IMR-90 (cell line): ENCODE measurements around the gene ANKRD11. TPM values are rescaled to one million over a fixed set of nuclear protein-coding genes. Genes with fewer than 3 reads are reported as not detected.

Source experiments
- ATAC-seq: fragments of 200-7000 bp; cut with Tn5 transposase; 2 replicates; pipeline ENCODE4 v1.9.1; 2020; ENCODE audit warnings: low read depth, mild to moderate bottlenecking, moderate library complexity
- BruUV-seq: library from RNA; stranded (reverse); fragments of 400-500 nt; replicated peaks from 2 replicates; lab custom pipeline; 2021; lab: Mats Ljungman, UMichigan
- CTCF ChIA-PET: fragments of 300-600 bp; formaldehyde crosslinking; extraction: SDS; loops from one replicate; lab custom pipeline; 2021; ENCODE audit warnings: antibody characterized with exemption; lab: Yijun Ruan, JAX
- POLR2A ChIA-PET: fragments of 300-600 bp; sonication (Branson Sonifier 250); formaldehyde crosslinking; loops from one replicate; lab custom pipeline; 2022; ENCODE audit warnings: antibody characterized with exemption; ENCODE audit not compliant: unreplicated experiment; lab: Charles Lee
- DNase-seq: peaks from one replicate; pipeline ENCODE4 v3.0.0; 2013
- H2AFZ ChIP-seq: replicated peaks from 2 replicates; pipeline ENCODE3; 2013; ENCODE audit warnings: low read length, mild to moderate bottlenecking; ENCODE audit not compliant: poor library complexity
- H2AK5ac ChIP-seq: 2 replicates; pipeline ENCODE4 v1.6.1; 2013; ENCODE audit warnings: low read depth, low read length, inconsistent platforms
- H2AK9ac ChIP-seq: replicated peaks from 2 replicates; pipeline ENCODE3; 2013; ENCODE audit warnings: mild to moderate bottlenecking, low read depth, low read length, moderate library complexity; ENCODE audit not compliant: poor library complexity
- H2BK120ac ChIP-seq: 2 replicates; pipeline ENCODE4 v1.6.1; 2013; ENCODE audit warnings: low read depth, low read length, inconsistent platforms
- H2BK15ac ChIP-seq: 3 replicates; pipeline ENCODE4 v1.6.1; 2013; ENCODE audit warnings: low read depth, low read length, inconsistent platforms
- H2BK20ac ChIP-seq: 2 replicates; pipeline ENCODE4 v1.6.1; 2013; ENCODE audit warnings: low read depth, mild to moderate bottlenecking, inconsistent platforms, low read length, moderate library complexity
- H2BK5ac ChIP-seq: 2 replicates; pipeline ENCODE4 v1.6.1; 2013; ENCODE audit warnings: mild to moderate bottlenecking, low read depth, low read length, inconsistent platforms; ENCODE audit not compliant: poor library complexity, severe bottlenecking
- H3K14ac ChIP-seq: replicated peaks from 2 replicates; pipeline ENCODE4 v1.6.1; 2013; ENCODE audit warnings: low read depth, low read length, inconsistent platforms
- H3K18ac ChIP-seq: 2 replicates; pipeline ENCODE4 v1.6.1; 2013; ENCODE audit warnings: low read depth, low read length, control low read depth
- H3K23ac ChIP-seq: 2 replicates; pipeline ENCODE4 v1.6.1; 2013; ENCODE audit warnings: low read depth, low read length, inconsistent platforms
- H3K27ac ChIP-seq: 2 replicates; pipeline ENCODE4 v1.5.1; 2013; ENCODE audit warnings: mild to moderate bottlenecking, control low read depth, low read length; ENCODE audit not compliant: insufficient read depth
- H3K27me3 ChIP-seq: 2 replicates; pipeline ENCODE4 v1.6.1; 2013; ENCODE audit warnings: low read length; ENCODE audit not compliant: control insufficient read depth, insufficient read depth
- H3K36me3 ChIP-seq: 2 replicates; pipeline ENCODE4 v1.6.1; 2013; ENCODE audit warnings: low read length, mixed read lengths; ENCODE audit not compliant: control insufficient read depth, insufficient read depth
- H3K4ac ChIP-seq: 2 replicates; pipeline ENCODE4 v1.6.1; 2013; ENCODE audit warnings: low read depth, low read length, inconsistent platforms
- H3K4me1 ChIP-seq: 2 replicates; pipeline ENCODE4 v1.6.1; 2013; ENCODE audit warnings: low read length, mixed read lengths; ENCODE audit not compliant: control insufficient read depth, insufficient read depth
- H3K4me2 ChIP-seq: 2 replicates; pipeline ENCODE4 v1.6.1; 2013; ENCODE audit warnings: low read depth, mild to moderate bottlenecking, control low read depth, low read length, moderate library complexity
- H3K4me3 ChIP-seq: 2 replicates; pipeline ENCODE4 v1.5.1; 2013; ENCODE audit warnings: low read depth, mild to moderate bottlenecking, control low read depth, low read length, moderate library complexity; ENCODE audit not compliant: insufficient read depth
- H3K56ac ChIP-seq: 2 replicates; pipeline ENCODE4 v1.6.1; 2013; ENCODE audit warnings: low read length, inconsistent platforms; ENCODE audit not compliant: insufficient read depth; ENCODE audit errors: extremely low read depth
- H3K79me1 ChIP-seq, 2 experiments: 2 replicates each; pipeline ENCODE4 v1.6.1; 2013; ENCODE audit warnings: low read length in 2 of 2, inconsistent platforms in 1 of 2, low read depth in 1 of 2
- H3K9ac ChIP-seq: 2 replicates; pipeline ENCODE4 v1.6.1; 2013; ENCODE audit warnings: low read depth, low read length, control low read depth
- H3K9me1 ChIP-seq: 2 replicates; pipeline ENCODE4 v1.6.1; 2013; ENCODE audit warnings: low read length, inconsistent platforms; ENCODE audit not compliant: insufficient read depth
- H3K9me3 ChIP-seq: 2 replicates; pipeline ENCODE4 v1.6.1; 2013; ENCODE audit warnings: low read length; ENCODE audit not compliant: control insufficient read depth, insufficient read depth
- H4K20me1 ChIP-seq: 2 replicates; pipeline ENCODE4 v1.6.1; 2013; ENCODE audit warnings: low read length, inconsistent platforms; ENCODE audit not compliant: insufficient read depth
- H4K5ac ChIP-seq: 2 replicates; pipeline ENCODE4 v1.6.1; 2013; ENCODE audit warnings: mild to moderate bottlenecking, low read depth, low read length, control low read depth
- H4K8ac ChIP-seq, 2 experiments: 2 replicates each; pipeline ENCODE4 v1.6.1; 2013; ENCODE audit warnings: low read depth in 2 of 2, low read length in 2 of 2, control low read depth in 1 of 2, inconsistent platforms in 1 of 2
- H4K91ac ChIP-seq: 2 replicates; pipeline ENCODE4 v1.6.1; 2013; ENCODE audit warnings: low read depth, low read length, inconsistent platforms; ENCODE audit not compliant: insufficient read depth
- BHLHE40 ChIP-seq: fragments of 150-350 bp; IDR thresholded peaks from 2 replicates; pipeline ENCODE4 v1.6.1; 2016; ENCODE audit warnings: mild to moderate bottlenecking, low read depth, low read length
- CEBPB ChIP-seq: IDR thresholded peaks from 2 replicates; pipeline ENCODE4 v1.6.1; 2012; ENCODE audit warnings: low read depth, low read length, improper control_type of control experiment
- CHD1 ChIP-seq: IDR thresholded peaks from 2 replicates; pipeline ENCODE4 v1.6.1; 2012; ENCODE audit warnings: low read depth, low read length, improper control_type of control experiment
- ELK1 ChIP-seq: fragments of 150-350 bp; IDR thresholded peaks from 2 replicates; pipeline ENCODE4 v1.6.1; 2016; ENCODE audit warnings: low read depth, mild to moderate bottlenecking, low read length, moderate library complexity, borderline replicate concordance
- FOS ChIP-seq: fragments of 150-350 bp; IDR thresholded peaks from 2 replicates; pipeline ENCODE4 v1.6.1; 2016; ENCODE audit warnings: low read depth, low read length
- RAD21 ChIP-seq: IDR thresholded peaks from 2 replicates; pipeline ENCODE4 v1.6.1; 2012; ENCODE audit warnings: low read length, improper control_type of control experiment
- RCOR1 ChIP-seq: IDR thresholded peaks from 2 replicates; pipeline ENCODE4 v1.6.1; 2012; ENCODE audit warnings: mild to moderate bottlenecking, low read length, improper control_type of control experiment; ENCODE audit not compliant: insufficient replicate concordance
- SMC3 ChIP-seq: fragments of 150-350 bp; IDR thresholded peaks from 2 replicates; pipeline ENCODE4 v1.6.1; 2016; ENCODE audit warnings: low read depth, mild to moderate bottlenecking, antibody characterized with exemption, low read length, moderate library complexity
- WGBS, 2 experiments: methylation state at CpG; one replicate each; pipeline versions ENCODE4 v1.1.5 to v1.1.7; 2013; ENCODE audit warnings: missing lambda C conversion rate in 2 of 2; ENCODE audit not compliant: insufficient read length in 1 of 2; ENCODE audit errors: extremely low coverage in 2 of 2; 5-methylcytosine and 5-hydroxymethylcytosine counted together
- dilution Hi-C: fragments of 300-500 bp; cut with HindIII; formaldehyde crosslinking; loops from one replicate; pipeline ENCODE4 v1.14.3; 2018; ENCODE audit warnings: low sequenced_read_pairs; ENCODE audit not compliant: unreplicated experiment
- in situ Hi-C: fragments of 300-500 bp; cut with MboI; formaldehyde crosslinking; loops from 3 replicates; pipeline ENCODE4 v1.14.3; 2019; ENCODE audit warnings: low sequenced_read_pairs, inconsistent platforms, mixed read lengths
- intact Hi-C: fragments of 100-400 bp; cut with micrococcal nuclease; formaldehyde crosslinking; loops from 2 replicates; pipeline ENCODE4 v1.10.0; 2022
- polyA plus RNA-seq, 3 experiments: library from polyadenylated mRNA; depleted of rRNA; stranded (reverse); fragments of >200 nt; gene quantifications; 2 replicates each; pipeline ENCODE4 v1.2.3, GENCODE V29; 2012; ENCODE audit warnings: low replicate concordance in 1 of 3
- total RNA-seq: library from RNA; depleted of rRNA; stranded (reverse); fragments of >200 nt; gene quantifications from 2 replicates; pipeline ENCODE4 v1.2.3, GENCODE V29; 2012

The ANKRD11 gene
- total and polyA plus RNA-seq, 2 of the 4 experiments (the other 2 are of a cell fraction) = 46.8 to 71.9 TPM

DNA sequence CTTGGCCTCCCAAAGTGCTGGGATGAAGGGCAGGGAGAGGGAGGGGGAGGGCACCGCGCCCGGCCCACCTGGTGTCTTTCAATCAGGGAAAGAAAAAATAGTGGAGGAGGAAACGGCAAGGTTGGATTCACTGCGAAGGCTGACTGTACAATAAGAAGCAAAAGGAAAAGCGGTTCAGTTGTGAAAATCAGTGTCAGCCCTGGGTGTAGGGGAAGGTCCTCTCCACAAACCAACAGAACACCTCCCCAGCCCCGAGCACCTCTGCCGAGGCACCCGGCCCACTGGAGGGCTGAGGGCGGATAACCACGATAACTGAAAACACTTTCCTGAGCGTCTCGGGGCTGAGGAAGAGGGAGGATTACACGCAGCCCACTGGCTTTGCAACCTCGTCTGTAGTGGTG lies 16.4 kb upstream of the ANKRD11 start:
- in situ Hi-C loops (loop anchor here (10.0 kb wide), 1 partner anchor 172 kb away; no protein-coding TSS in a partner anchor), intact Hi-C loops (loop anchor here (5.0 kb wide), 1 partner anchor 134 kb away; no protein-coding TSS in a partner anchor), dilution Hi-C loops (no loop called here)
- H2AK5ac ChIP-seq = peak overlapping the region; percentile 91
- no peak overlapping the region for H3K18ac ChIP-seq
- no TSS peak for BruUV-seq
- H4K20me1 ChIP-seq = peaks cover 21% of the 10 kb centered on the region
- no peaks in the 10 kb centered on the region for H3K9me3 ChIP-seq
- DNase-seq (no peak), ATAC-seq (no peak)
- no peak overlapping the region for H3K56ac ChIP-seq
- no peak overlapping the region for H4K91ac ChIP-seq
- peak overlapping the region; percentile 65; the same call in 1 of the 2 replicates for H4K5ac ChIP-seq
- peaks cover 11% of the 10 kb centered on the region for H3K36me3 ChIP-seq
- peak overlapping the region; percentile 78 for H3K23ac ChIP-seq
- ChIA-PET POLR2A (interaction anchor here (0.6 kb wide), 1 partner anchor 18 kb away, joined by 4 read pairs; no protein-coding TSS in a partner anchor), CTCF (no interaction called here)
- peak overlapping the region; percentile 3; the same call in 1 of the 2 replicates for H3K4me3 ChIP-seq
- H2BK5ac ChIP-seq = peak overlapping the region; percentile 30
- H2AK9ac ChIP-seq = peak overlapping the region; percentile 99
- H3K4ac ChIP-seq = peak overlapping the region; percentile 82
- no peak for TF ChIP-seq RCOR1
- TF ChIP-seq CEBPB = no peak
- TF ChIP-seq ELK1 = no peak
- no peak for TF ChIP-seq BHLHE40
- TF ChIP-seq FOS = no peak
- TF ChIP-seq CHD1 = no peak
- TF ChIP-seq SMC3 = no peak
- TF ChIP-seq RAD21 = no peak
- H3K9ac ChIP-seq = peak overlapping the region; percentile 93
- H3K79me1 ChIP-seq = peaks cover 19 to 48% of the 10 kb centered on the region in 2 experiments; a peak in 3 of 4 replicates
- peaks cover 15% of the 10 kb centered on the region for H3K4me1 ChIP-seq
- peak overlapping the region; percentile 10 for H2BK120ac ChIP-seq
- peak overlapping the region; percentile 26 for H2AFZ ChIP-seq
- peak overlapping the region; percentile 59 to 84 for H4K8ac ChIP-seq
- WGBS, 2 experiments = no CpG with 5 or more reads among the region's 15 CpGs
- no peaks in the 10 kb centered on the region for H3K27me3 ChIP-seq
- peak overlapping the region; percentile 5; the same call in 1 of the 3 replicates for H2BK15ac ChIP-seq
- peak overlapping the region; percentile 88 for H3K4me2 ChIP-seq
- H3K27ac ChIP-seq = peak overlapping the region; percentile 33
- peak overlapping the region; percentile 89; the same call in 1 of the 2 replicates for H3K14ac ChIP-seq
- peaks cover 14% of the 10 kb centered on the region for H3K9me1 ChIP-seq
- no peak overlapping the region; the same call in 1 of the 2 replicates for H2BK20ac ChIP-seq
